ENCODE measurements around the gene RTKN. TPM values are rescaled to one million over a fixed set of nuclear protein-coding genes. Genes with fewer than 3 reads are reported as not detected.

The RTKN gene
- total and polyA plus RNA-seq, 2 of the 13 experiments (the other 11 are each of a cell fraction or from before 2014, with no cell fraction given) = 159 to 166 TPM

DNA sequence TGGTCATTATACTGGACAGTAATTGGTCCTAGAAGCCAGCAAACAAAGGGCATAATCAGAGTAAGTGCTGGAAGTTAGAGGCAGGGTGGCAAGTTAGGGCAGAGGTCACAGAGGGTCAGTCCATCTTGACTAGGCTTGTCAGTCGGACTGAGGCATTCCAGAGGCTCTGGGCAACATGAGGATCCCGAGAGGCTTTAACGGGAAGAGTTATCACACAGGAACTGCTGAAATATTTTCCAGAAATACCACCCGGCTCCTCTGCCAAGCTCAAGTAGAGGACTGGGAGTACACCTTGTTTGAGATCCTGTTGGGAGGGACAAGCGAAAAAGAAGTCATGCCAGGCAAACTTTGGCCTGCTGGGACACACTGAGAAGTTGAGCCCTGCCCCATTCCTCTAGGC is 34.1 kb downstream of the RTKN start (continued):
- TF ChIP-seq SNAPC4 (CRISPR knock-in tag; IDR thresholded peaks at IDR 0.05) = no peak
- TF ChIP-seq ZNF766 (CRISPR knock-in tag; IDR thresholded peaks at IDR 0.05; ENCODE audit: borderline replicate concordance) = no peak
- TF ChIP-seq ZNF75D (CRISPR knock-in tag; IDR thresholded peaks at IDR 0.05; ENCODE audit: borderline replicate concordance) = no peak
- TF ChIP-seq STAT6 (CRISPR knock-in tag; IDR thresholded peaks at IDR 0.05; ENCODE audit: borderline replicate concordance) = no peak
- no peak for TF ChIP-seq ZNF383 (CRISPR knock-in tag; IDR thresholded peaks at IDR 0.05; ENCODE audit: borderline replicate concordance)
- TF ChIP-seq TCF7 (IDR thresholded peaks at IDR 0.05; ENCODE audit: low read depth) = no peak
